ENCODE results near the gene MARCHF10.
"Not testable (repeated sequence)": the region's sequence is repeated elsewhere in the genome, so short reads cannot be mapped to it uniquely, and the experiment has no call there.

DNA sequence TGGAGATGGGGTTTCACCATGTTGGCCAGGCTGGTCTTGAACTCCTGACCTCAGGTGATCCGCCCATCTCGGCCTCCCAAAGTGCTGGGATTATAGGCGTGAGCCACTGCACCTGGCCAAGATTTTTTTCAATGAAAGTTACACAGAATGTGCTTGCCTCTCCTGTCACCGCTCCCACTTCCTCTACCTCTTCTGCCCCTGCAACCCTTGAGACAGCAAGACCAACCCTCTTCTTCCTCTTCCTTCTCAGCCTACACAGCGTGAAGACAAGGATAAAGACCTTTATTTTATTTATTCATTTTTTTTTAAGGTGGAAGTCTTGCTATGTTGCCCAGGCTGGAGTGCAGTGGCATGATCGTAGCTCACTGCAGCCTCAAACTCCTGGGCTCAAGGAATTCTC is 23.0 kb upstream of the MARCHF10 start:
- not testable (repeated sequence) for TF ChIP-seq POLR2AphosphoS5 (IDR thresholded peaks at IDR 0.05)
- TF ChIP-seq, protein P1, sequence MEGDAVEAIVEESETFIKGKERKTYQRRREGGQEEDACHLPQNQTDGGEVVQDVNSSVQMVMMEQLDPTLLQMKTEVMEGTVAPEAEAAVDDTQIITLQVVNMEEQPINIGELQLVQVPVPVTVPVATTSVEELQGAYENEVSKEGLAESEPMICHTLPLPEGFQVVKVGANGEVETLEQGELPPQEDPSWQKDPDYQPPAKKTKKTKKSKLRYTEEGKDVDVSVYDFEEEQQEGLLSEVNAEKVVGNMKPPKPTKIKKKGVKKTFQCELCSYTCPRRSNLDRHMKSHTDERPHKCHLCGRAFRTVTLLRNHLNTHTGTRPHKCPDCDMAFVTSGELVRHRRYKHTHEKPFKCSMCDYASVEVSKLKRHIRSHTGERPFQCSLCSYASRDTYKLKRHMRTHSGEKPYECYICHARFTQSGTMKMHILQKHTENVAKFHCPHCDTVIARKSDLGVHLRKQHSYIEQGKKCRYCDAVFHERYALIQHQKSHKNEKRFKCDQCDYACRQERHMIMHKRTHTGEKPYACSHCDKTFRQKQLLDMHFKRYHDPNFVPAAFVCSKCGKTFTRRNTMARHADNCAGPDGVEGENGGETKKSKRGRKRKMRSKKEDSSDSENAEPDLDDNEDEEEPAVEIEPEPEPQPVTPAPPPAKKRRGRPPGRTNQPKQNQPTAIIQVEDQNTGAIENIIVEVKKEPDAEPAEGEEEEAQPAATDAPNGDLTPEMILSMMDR (IDR thresholded peaks at IDR 0.05): not testable (repeated sequence)
